KBM-7 (cell line): ENCODE data around the gene POGLUT3.

Experiments used
- DNase-seq: peaks from one replicate; pipeline ENCODE4 v3.0.0-alpha.2; 2015
- in situ Hi-C: fragments of 300-500 bp; cut with MboI; formaldehyde crosslinking; loops from 2 replicates; pipeline ENCODE4 v1.14.3; 2020; ENCODE audit warnings: low sequenced_read_pairs, low pct_unique_long_range_greater_than_20kb, mixed read lengths

Gene POGLUT3

DNA sequence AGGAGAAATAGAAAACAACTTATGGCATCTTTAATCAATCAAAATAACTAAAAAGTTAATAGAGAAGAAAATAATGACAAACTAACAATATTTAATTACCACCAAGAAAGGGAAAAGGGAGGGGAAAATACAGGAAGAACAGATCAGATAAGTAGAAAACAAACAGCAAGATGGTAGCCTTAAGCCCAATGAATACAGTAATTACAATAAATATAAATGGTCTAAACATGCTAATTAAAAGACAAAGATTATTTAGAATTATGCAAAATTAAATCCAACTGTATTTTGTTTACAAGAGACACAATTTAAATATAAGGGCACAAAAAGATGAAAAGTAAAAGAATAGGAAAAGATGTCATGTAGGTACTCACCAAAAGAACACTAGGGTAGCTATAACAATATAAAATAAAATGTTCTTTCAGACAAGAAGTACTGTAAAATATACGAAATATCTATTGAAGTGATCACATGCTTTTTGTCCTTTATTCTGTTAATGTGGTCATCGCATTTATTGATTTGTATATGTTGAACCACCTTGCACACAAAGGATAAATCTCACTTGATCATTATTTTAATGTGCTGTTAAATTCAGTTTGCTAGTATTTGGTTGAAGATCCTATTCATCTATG lies 44.9 kb downstream of the POGLUT3 start:
- in situ Hi-C loops, result no loop called here
- DNase-seq, result no peak
